GM18505 (cell line): Measurements from ENCODE around the gene CD300LB.
"Not testable (repeated sequence)": the region's sequence is repeated elsewhere in the genome, so short reads cannot be mapped to it uniquely, and the experiment has no call there.

Source experiments
- ATAC-seq: cut with Tn5 transposase; IDR thresholded peaks from one replicate; pipeline ENCODE4 v1.9.1; 2021; ENCODE audit not compliant: unreplicated experiment
- POLR2A ChIP-seq: IDR thresholded peaks from 4 replicates; pipeline ENCODE4 v1.6.1; 2011; ENCODE audit warnings: borderline replicate concordance; ENCODE audit not compliant: insufficient read depth, insufficient read length; ENCODE audit errors: extremely low read depth

CD300LB gene

DNA sequence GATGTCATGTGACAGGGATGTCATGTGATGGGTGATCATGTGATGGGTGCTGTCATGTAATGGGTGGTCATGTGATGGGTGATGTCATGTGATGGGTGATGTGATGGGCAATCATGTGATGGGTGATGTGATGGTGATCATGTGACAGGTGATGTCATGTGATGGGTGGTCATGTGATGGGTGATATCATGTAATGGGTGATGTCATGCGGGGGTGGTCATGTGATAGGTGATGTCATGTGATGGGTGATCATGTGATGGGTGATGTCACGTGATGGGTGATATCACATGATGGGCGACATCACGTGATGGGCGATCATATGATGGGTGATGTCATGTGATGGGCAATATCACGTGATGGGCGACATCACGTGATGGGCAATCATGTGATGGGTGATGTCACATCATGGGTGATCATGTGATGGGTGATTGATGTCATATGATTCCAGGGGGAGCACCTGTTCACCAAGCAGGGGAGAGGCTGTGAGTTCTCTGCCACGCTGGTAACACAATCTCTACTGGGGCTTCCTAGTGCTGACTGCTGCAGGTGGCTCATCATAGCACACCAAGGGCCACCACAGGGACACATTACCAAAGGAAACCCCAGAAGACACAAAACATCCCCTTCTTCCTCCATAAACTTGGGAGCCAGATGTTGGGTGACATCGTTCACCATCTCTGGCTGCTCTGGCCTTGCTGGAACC is 16.5 kb downstream of the CD300LB start:
- ATAC-seq, result no peak
- TF ChIP-seq POLR2A, result no peak

DNA sequence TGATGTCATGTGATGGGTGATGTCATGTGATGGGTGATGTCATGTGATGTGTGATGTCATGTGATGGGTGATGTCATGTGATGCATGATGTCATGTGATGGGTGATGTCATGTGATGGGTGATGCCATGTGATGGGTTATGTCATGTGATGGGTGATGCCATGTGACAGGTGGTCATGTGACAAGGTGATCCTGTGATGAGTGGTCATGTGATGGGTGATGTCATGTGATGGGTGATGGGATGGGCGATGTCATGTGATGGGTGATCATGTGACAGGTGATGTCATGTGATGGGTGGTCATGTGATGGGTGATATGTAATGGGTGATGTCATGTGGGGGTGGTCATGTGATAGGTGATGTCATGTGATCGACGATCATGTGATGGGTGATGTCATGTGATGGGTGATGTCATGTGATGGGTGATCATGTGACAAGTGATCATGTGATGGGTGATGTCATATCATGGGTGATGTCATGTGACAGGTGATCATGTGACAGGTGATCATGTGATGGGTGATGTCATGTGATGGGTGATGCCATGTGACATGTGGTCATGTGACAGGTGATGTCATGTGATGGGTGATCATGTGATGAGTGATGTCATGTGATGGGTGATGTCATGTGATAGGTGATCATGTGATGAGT is 17.2 kb downstream of the CD300LB start:
- ATAC-seq, result no peak
- TF ChIP-seq POLR2A, result no peak

DNA sequence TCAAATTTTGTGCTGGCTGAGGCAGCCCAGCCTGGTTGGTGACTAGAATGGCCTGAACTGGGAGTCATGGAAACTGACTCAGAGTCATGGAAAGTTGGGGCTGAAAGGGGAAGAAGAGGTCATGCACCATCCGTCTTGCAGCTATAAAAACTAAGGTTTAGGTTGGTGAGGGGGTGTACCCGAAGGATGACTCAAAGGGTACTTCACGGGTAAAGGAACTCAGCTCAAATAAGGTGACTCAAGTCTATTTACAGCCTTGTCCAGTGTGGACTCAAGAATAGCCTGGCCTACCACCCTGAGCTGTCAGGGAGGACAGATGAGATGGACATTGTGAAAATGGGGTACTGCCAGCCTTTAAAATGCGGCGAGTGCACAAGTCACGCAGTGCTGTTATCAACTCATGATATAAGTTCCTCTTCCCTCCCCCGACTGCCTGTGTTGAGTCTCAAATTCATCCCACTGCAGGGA is 18.6 kb downstream of the CD300LB start:
- TF ChIP-seq POLR2A, result no peak
- no peak for ATAC-seq

DNA sequence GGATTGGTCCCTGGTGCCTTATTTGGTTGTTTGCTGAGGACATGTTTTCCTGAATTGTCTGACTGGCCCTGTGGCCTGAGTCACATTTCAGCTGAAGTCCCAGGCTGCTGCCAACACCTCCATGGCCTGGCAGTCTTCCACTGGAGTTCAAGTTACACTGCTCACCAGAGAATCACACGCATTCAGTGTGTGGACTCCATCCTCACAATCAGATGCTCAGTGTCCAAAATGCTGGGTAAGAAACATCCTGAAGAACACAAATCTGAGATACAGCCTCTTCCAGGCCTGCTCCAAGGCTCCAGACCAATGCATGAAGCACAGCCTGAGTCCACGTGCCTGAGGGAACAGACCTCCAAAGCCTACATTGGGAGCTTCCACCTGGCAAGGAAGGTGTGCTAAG is 19.2 kb downstream of the CD300LB start:
- TF ChIP-seq POLR2A, result no peak
- no peak for ATAC-seq

DNA sequence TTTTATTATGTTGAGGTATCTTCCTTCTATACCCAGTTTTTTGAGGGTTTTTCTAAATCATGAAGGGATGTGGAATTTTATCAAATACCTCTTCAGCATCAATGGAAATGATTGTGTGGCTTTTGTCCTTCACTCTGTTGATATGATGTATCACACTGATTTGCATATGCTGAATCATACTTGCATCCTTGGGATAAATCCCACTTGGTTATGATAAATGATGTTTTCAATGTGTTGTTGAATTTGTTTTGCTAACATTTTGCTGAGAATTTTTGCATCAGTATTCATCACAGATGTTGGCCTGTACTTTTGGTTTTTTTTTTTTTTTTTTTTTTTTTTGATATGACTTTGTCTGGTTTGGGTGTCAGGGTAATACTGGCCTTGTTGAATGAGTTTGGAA is 23.1 kb downstream of the CD300LB start:
- ATAC-seq, result no peak
- no peak for TF ChIP-seq POLR2A

DNA sequence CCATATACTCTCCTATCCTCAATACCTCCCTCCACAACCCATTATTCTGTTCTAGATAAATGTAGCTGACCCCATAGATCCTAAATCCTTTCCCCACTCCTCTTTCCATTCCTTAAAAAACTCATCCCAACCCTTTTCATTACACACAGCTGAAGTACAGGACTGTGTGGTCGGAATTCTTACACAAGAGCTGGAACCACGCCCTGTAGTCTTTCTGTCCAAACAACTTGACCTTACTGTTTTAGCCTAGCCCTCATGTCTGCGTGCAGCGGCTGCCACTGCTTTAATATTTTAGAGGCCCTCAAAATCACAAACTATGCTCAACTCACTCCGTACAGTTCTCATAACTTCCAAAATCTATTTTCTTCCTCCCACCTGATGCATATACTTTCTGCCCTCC is 27.3 kb downstream of the CD300LB start:
- not testable (repeated sequence) for ATAC-seq

DNA sequence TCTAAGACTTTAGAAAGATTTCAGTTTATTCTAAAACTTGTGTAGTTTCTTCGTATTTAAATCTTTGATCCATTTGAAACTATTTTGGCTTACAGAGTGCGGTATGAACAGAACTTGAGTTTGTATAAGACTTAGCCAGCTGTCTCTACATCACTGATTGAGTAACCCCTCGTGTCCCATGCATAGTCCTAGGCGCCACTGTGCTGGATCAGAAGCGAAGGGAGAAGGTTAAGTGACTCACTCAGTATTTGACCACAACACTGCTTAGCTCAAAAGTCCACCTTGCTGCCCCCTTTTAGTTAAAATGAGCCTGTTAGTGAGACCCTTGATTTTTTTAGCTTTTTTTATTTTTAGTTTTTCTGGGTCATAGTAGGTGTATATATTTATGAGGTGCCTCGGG is 28.4 kb downstream of the CD300LB start:
- ATAC-seq, result no peak
- TF ChIP-seq POLR2A, result no peak

DNA sequence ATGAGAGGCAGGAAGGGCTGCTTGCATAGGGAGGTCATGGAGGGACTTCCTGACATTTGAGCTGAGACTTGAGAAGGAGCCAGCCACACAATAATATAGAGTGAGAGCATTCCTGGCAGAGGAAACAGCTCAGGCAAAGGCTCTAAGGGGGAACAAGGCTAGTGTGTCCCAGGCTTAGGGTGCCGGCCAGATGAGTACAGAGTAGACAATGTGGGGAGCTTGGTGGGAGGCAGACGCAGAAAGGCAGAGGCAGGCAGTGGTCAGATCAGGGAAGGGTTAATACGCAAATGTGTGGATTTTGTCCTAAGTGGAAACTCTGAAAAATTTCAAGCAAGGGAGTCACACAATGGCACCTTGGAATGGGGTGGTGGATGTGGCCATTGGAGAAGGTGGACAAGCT is 31.3 kb downstream of the CD300LB start:
- TF ChIP-seq POLR2A, result no peak
- ATAC-seq, result no peak

DNA sequence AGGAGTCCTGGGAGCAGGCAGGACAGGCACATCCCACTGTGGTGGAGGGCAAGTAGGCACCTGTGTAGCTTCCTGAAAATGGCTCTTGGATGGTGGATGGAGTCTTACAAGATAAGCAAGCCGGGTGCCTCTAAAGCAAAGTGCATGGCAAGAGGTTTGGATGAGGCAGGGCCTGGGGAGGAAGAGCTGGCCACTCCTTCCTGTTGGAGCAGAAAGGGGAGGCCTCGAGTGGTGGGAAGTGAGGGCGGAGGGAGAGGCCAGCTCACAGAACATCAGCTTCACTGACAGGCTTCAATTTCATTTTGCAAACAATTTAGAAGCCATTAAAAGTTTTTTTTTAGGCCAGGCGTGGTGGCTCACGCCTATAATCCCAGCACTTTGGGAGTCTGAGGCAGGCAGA is 33.8 kb downstream of the CD300LB start:
- no peak for TF ChIP-seq POLR2A

DNA sequence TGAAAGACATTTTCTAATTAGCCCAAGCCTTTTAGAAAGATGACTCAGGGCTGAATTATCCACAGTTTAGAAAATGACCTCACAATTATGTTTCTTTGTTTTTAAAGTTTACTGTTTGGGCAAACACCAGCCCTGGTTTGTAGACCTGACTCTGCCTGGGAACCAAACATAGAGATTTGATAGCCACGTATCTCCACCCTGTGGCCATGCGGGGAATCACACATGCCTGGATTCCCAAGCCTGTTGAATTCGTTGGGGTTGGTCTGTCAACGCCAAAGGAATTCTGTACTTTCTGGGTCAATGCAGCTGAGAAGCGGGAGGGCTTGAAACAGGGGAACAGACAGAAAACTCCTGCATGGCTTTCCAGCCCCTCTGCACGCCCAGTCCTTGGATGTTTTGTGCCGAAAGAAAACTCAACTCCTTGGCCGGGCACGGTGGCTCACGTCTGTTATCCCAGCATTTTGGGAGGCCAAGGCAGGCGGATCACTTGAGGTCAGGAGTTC is 37.9 kb downstream of the CD300LB start:
- no peak for TF ChIP-seq POLR2A
- no peak for ATAC-seq

More for the DNA sequence above, 33.8 kb downstream of the CD300LB start:
- ATAC-seq, result no peak

DNA sequence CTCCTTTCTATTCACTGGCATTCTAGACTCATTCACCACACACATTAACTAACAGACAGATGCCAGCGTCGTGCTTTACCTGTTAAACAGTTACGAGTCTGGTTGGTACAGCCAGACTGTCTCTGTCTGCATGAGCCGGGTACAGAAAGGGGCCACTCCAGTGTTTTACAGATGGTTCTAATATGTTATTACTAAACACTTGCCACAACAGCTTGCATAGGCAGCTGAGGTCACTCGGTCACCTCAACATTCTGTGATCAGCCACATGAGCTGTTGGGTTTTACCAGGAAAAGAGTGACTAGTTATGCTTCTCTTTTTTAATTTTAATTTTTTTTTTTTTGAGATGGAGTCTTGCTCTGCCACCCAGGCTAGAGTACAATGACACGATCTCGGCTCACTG is 39.6 kb downstream of the CD300LB start:
- no peak for TF ChIP-seq POLR2A
- ATAC-seq, result no peak

DNA sequence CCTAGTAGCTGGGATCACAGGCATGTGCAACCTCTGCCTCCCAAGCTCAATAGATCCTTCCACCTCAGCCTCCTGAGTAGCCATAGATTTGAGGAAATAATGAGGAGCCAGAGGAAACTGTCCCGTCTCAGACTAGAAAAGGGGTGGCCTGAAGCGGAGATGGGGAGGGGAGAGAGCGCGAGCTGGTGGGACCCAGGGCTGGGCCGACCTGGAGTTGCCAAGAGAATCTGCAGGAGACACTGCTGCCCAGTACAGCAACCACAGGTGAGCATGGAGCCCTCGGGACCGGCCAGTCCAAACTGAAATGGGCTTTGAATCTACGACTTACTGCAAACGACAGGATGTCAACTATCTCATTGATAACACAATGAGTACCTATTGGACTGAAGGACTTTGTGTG is 40.6 kb downstream of the CD300LB start:
- TF ChIP-seq POLR2A, result no peak
- no peak for ATAC-seq

DNA sequence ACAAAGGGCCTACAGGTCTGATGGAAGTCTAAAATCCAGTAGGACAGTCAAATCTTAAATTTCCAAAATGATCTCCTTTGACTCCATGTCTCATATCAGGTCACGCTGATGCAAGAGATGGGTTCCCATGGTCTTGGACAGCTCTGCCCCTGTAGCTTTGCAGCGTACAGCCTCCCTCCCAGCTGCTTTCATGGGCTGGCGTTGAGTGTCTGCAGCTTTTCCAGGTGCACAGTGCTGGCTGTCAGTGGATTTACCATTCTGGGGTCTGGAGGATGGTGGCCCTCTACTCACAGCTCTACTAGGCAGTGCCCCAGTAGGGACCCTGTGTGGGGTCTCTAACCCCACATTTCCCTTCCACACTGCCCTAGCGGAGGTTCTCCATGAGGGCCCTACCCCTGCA is 43.0 kb downstream of the CD300LB start:
- not testable (repeated sequence) for ATAC-seq

DNA sequence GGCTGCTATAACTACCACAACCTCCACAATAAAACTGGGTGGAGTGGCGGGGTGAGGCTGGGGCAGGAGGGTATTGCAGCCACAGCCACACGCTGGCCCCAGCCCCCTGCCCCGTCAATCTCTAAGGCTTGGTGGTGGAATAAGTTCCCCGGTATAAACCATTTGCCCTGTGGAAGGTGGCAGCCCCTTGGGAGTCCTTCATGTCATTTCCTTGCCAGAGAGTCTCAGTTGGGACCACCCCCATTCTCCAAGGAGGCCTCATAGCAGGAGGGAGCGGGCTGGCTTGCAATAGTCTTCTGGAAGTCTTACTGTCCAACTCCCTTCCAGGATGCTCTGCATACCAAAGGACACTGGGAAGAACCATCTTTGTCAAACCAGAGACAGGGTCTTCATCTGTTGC is 45.4 kb downstream of the CD300LB start:
- ATAC-seq, result no peak
- no peak for TF ChIP-seq POLR2A
